Naive B cell (primary cell): Measurements from ENCODE around the gene LASP1NB. TPM values are rescaled to one million over a fixed set of nuclear protein-coding genes. Genes with fewer than 3 reads are reported as not detected.
"Not testable (repeated sequence)": the region's sequence is repeated elsewhere in the genome, so short reads cannot be mapped to it uniquely, and the experiment has no call there.

Experiments used
- ATAC-seq, 2 donors: fragments of 150-1000 bp; cut with Tn5 transposase; 2 replicates each; pipeline ENCODE4 v1.10.0; 2021; ENCODE audit warnings: low read depth in 2 of 2, mild to moderate bottlenecking in 2 of 2, moderate library complexity in 2 of 2
- DNase-seq: peaks from one replicate; pipeline ENCODE4 v3.0.0; 2022
- H3K27ac Mint-ChIP-seq, 6 donors: one replicate each; pipeline ENCODE4 v1.8.0; 2020 to 2022; ENCODE audit warnings: mild to moderate bottlenecking in 6 of 6, mixed read lengths in 6 of 6, moderate library complexity in 5 of 6, inconsistent platforms in 2 of 6
- H3K27me3 Mint-ChIP-seq, 3 donors: one replicate each; pipeline ENCODE4 v1.8.0; 2021 to 2022; ENCODE audit warnings: mixed read lengths in 3 of 3, mild to moderate bottlenecking in 1 of 3
- H3K36me3 Mint-ChIP-seq, 2 donors: one replicate each; pipeline ENCODE4 v1.8.0; 2020 to 2022; ENCODE audit warnings: mixed read lengths in 2 of 2, inconsistent platforms in 1 of 2, mild to moderate bottlenecking in 1 of 2
- H3K4me1 Mint-ChIP-seq, 3 donors: one replicate each; pipeline ENCODE4 v1.8.0; 2020 to 2022; ENCODE audit warnings: mixed read lengths in 3 of 3, inconsistent platforms in 1 of 3, mild to moderate bottlenecking in 1 of 3, moderate library complexity in 1 of 3
- H3K4me3 Mint-ChIP-seq, 8 donors: one replicate each; pipeline ENCODE4 v1.8.0; 2020 to 2022; ENCODE audit warnings: mild to moderate bottlenecking in 8 of 8, mixed read lengths in 8 of 8, moderate library complexity in 8 of 8, inconsistent platforms in 2 of 8
- H3K9me3 Mint-ChIP-seq, 7 donors: one replicate each; pipeline ENCODE4 v1.8.0; 2020 to 2022; ENCODE audit warnings: mixed read lengths in 7 of 7, mild to moderate bottlenecking in 5 of 7, inconsistent platforms in 2 of 7, moderate library complexity in 1 of 7
- polyA plus RNA-seq, 6 donors: library from polyadenylated mRNA; unstranded; fragments of 300-500 nt; fragmentation: Illumina TruSeq; gene quantifications; one replicate each; pipeline ENCODE4 v1.2.3, GENCODE V29; 2021; ENCODE audit warnings: low read depth in 6 of 6

The LASP1NB gene

DNA sequence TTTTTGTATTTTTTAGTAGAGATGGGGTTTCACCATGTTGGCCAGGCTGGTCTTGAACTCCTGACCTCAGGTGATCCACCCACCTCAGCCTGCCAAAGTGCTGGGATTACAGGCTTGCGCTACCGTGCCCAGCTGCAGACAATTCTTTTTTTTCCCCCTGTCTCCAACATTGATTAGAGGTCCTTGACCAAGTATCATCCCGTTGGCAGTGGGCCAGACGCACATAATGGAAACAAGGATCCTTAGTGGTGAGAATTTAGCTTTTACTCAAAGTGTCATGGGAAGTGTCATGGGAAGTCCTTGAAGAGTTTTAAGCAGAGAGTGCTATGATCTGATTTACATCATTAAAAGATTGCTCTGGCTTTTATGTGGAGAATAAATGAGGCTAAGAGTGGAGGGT is 43.9 kb downstream of the LASP1NB start:
- H3K4me3 Mint-ChIP-seq = no peak overlapping the region
- DNase-seq = no peak
- peaks cover 5 to 11% (median 9%) of the 10 kb centered on the region in 3 donors for H3K4me1 Mint-ChIP-seq
- no peak overlapping the region for H3K27ac Mint-ChIP-seq
- peaks cover 0 to 7% (median 0%) of the 10 kb centered on the region in 3 donors for H3K27me3 Mint-ChIP-seq
- no peak for ATAC-seq
- H3K36me3 Mint-ChIP-seq = no peaks in the 10 kb centered on the region
- H3K9me3 Mint-ChIP-seq = no peaks in the 10 kb centered on the region

DNA sequence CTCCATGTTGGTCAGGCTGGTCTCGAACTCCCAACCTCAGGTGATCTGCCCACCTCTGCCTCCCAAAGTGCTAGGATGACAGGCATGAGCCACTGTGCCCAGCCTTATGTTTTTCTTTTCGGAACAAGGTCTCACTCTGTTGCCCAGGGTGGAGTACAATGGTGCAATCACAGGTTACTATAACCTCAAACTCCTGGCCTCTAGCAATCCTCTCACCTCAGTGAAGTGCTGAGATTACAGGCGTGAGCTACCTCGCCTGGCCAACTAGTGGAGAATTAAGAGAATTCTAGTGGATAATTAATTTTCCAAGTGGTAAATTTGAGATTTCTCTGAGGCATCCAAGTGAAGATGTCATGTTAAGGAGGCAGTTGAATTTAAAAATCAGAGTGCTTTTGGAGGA is 44.7 kb downstream of the LASP1NB start:
- H3K4me3 Mint-ChIP-seq = no peak overlapping the region
- ATAC-seq = no peak
- DNase-seq = no peak
- no peaks in the 10 kb centered on the region for H3K9me3 Mint-ChIP-seq
- H3K27me3 Mint-ChIP-seq = peaks cover 0 to 7% (median 0%) of the 10 kb centered on the region in 3 donors
- no peak overlapping the region for H3K27ac Mint-ChIP-seq
- no peaks in the 10 kb centered on the region for H3K36me3 Mint-ChIP-seq
- peaks cover 5 to 11% (median 9%) of the 10 kb centered on the region in 3 donors for H3K4me1 Mint-ChIP-seq

DNA sequence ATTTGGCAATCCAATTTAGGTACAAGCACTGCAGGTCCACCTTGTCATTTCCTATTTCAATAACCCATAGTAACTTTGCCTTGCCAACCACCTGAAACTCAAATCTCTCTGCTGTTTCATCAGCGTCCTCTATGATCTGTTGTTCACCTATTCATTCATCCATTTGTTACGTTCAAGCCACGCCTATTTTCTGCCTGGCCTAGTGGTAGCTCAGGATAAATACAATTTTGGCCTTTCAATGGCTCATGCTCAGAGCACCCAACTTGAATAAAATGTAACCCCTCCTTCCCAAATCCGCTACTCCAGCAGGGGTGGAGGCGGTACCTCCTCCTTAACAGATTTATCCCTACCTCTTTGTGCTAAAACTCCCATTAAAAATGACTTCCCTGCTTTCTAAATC is 45.4 kb downstream of the LASP1NB start:
- no peak overlapping the region for H3K4me3 Mint-ChIP-seq
- peak overlapping the region in 1 of 6 donors; percentile 72 for H3K27ac Mint-ChIP-seq
- no peaks in the 10 kb centered on the region for H3K9me3 Mint-ChIP-seq
- H3K27me3 Mint-ChIP-seq = peaks cover 0 to 7% (median 0%) of the 10 kb centered on the region in 3 donors
- peaks cover 5 to 11% (median 9%) of the 10 kb centered on the region in 3 donors for H3K4me1 Mint-ChIP-seq
- DNase-seq (no peak), ATAC-seq (no peak)
- H3K36me3 Mint-ChIP-seq = no peaks in the 10 kb centered on the region

DNA sequence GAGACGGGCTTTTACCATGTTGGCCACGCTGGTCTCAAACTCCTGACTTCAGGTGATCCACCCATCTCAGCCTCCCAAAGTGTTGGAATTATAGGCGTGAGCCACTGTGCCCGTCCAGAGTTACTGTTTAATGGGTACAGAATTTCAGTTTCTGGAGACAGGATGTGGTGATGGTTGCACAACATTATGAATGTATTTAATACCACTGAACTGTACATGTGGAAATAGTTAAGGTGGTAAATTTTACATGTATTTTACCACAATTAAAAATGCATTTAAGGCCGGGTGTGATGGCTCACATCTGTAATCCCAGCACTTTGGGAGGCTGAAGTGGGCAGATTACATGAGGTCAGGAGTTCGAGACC is 50.8 kb downstream of the LASP1NB start:
- H3K27ac Mint-ChIP-seq, ATAC-seq, H3K36me3 Mint-ChIP-seq, H3K4me1 Mint-ChIP-seq, H3K4me3 Mint-ChIP-seq, DNase-seq, H3K9me3 Mint-ChIP-seq, H3K27me3 Mint-ChIP-seq: not testable (repeated sequence)

DNA sequence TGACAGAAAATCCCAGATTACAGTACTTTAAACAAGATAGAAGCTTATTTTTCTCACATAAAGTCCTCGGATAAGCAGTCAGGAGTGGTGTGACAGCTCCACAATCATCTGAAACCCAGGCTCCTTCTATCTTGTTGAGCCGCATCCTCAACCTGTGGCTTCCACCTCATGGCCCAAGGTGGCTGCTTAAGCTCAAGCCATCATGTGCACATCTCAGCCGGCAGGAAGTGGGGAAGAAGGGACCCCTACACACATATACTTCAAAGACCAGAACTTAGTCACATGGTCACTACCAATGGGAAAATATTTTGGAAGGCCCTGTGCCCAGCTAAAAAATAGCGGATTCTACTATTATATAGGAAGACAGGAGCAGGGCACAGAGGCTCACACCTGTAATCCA is 52.8 kb downstream of the LASP1NB start:
- H3K4me1 Mint-ChIP-seq = peaks cover 0 to 4% (median 0%) of the 10 kb centered on the region in 3 donors
- no peaks in the 10 kb centered on the region for H3K27me3 Mint-ChIP-seq
- no peaks in the 10 kb centered on the region for H3K36me3 Mint-ChIP-seq
- H3K4me3 Mint-ChIP-seq = no peak overlapping the region
- no peak for ATAC-seq
- DNase-seq = no peak
- H3K27ac Mint-ChIP-seq = no peak overlapping the region
- no peaks in the 10 kb centered on the region for H3K9me3 Mint-ChIP-seq

Other genes starting within 250 kb of the LASP1NB start
- gene MLLT6, start 220.3 kb upstream of the LASP1NB start, polyA plus RNA-seq = 1 to 10 TPM; 1.7 to 9.0 (median 4.7) TPM
- gene CISD3, start 195.3 kb upstream of the LASP1NB start, polyA plus RNA-seq = 10 to 100 TPM; 19.1 to 31.5 (median 21.2) TPM
- not detected for gene PCGF2, start 177.3 kb upstream of the LASP1NB start, polyA plus RNA-seq
- gene PSMB3, start 172.9 kb upstream of the LASP1NB start, polyA plus RNA-seq = 100 to 1,000 TPM; 326 to 642 (median 411) TPM
- gene PIP4K2B, start 126.1 kb upstream of the LASP1NB start, polyA plus RNA-seq = 10 to 100 TPM; 10.1 to 14.5 (median 11.8) TPM
- gene CWC25, start 100.3 kb upstream of the LASP1NB start, polyA plus RNA-seq = 10 to 100 TPM in 4 of 6 donors, 1 to 10 TPM in 2; 9.2 to 13.4 (median 11.5) TPM
- 1,000 to 10,000 TPM in 5 of 6 donors, 100 to 1,000 TPM in 1; 798 to 1,720 (median 1,485) TPM for gene RPL23, start 71.9 kb upstream of the LASP1NB start, polyA plus RNA-seq
- gene LASP1, start 55.6 kb upstream of the LASP1NB start, polyA plus RNA-seq = 10 to 100 TPM; 28.4 to 47.4 (median 41.8) TPM
- gene FBXO47, start 41.8 kb downstream of the LASP1NB start, polyA plus RNA-seq = not detected
- gene PLXDC1, start 226.0 kb downstream of the LASP1NB start, polyA plus RNA-seq = not detected
- not detected for gene ARL5C, start 240.5 kb downstream of the LASP1NB start, polyA plus RNA-seq